Stimulated activated CD4-positive, alpha-beta T cell treated with anti-CD3 and anti-CD28 coated beads, Interleukin-15, amount 100 ng/mL, for 24 hours (primary cell): ENCODE measurements around the gene TMEM178A.
"Not testable (repeated sequence)": the region's sequence is repeated elsewhere in the genome, so short reads cannot be mapped to it uniquely, and the experiment has no call there.

Experiments
- DNase-seq: peaks from one replicate; pipeline ENCODE4 v3.0.0-alpha.2; 2020

TMEM178A gene

GRCh38 chr2:39718483-39718882 lies 52.8 kb downstream of the TMEM178A start:
- no peak for DNase-seq

GRCh38 chr2:39719317-39719716 lies 53.6 kb downstream of the TMEM178A start:
- DNase-seq: no peak

GRCh38 chr2:39720970-39721369 lies 55.3 kb downstream of the TMEM178A start:
- no peak for DNase-seq

DNA sequence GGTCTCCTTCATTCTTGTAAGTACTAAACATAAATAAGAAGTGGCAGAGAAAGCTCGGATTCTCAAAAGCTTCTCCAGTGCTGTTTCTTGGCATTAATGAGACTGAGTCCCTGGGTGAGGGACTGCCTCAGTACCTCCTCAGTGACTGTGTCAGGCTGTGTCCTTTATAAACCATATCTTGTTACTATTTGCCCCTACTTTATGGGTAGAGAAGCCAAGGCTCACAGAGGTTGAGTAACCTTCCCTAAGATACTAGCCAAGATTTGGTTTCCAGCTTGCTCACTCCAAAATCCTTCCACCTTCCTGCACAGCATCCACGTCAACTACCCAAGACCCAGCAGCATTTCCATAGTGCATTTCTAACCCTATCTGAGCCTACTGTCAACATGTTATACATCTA lies 57.8 kb downstream of the TMEM178A start:
- no peak for DNase-seq

DNA sequence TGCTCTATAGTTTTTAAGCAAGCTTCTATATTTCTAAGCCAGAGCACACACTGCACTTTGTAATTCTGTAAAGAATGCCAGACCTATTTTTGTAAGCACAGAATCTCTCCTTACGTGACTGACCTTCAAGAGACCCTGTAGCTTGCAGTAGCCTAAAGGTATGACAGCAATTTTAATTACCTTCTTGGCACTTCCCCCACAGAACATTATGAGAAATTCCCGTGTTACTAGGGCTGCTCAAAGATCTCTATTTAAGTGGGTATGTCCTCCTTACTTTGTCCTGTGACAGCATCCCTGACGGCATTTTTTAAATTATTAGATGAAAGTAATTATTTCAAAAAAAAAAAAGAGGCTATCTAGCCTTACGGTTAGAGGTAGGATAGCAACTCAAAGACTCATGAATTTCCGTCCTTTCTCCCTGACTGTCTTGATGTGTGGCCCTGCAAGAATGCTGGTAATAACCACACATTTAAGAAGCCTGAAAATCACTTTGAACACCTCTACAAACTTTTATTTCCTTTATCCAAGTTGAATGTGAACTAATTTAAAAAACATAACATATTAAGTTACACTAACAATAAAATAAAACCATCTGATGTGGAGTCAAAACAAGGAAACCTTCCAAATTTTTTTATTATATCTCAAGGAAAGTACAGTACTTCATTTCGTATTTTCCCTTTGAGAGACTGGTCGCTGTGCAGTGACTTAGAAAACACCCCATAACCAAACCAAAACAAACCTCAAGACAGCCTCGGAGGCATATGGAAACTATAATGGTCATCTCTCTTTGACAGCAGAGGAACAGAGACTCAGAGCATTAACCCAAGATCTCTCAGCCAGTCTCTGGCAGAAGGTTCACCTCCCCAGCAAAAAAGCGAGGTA lies 58.5 kb downstream of the TMEM178A start:
- DNase-seq: no peak

GRCh38 chr2:39724828-39725144 lies 59.1 kb downstream of the TMEM178A start:
- no peak for DNase-seq

GRCh38 chr2:39725401-39725800 lies 59.7 kb downstream of the TMEM178A start:
- DNase-seq: no peak

GRCh38 chr2:39728085-39728484 lies 62.4 kb downstream of the TMEM178A start:
- not testable (repeated sequence) for DNase-seq

- peak; percentile 55 for DNase-seq
Observed at GRCh38 chr2:39728941-39729351, 63.2 kb downstream of the TMEM178A start.

GRCh38 chr2:39730276-39730675 lies 64.6 kb downstream of the TMEM178A start:
- no peak for DNase-seq

DNA sequence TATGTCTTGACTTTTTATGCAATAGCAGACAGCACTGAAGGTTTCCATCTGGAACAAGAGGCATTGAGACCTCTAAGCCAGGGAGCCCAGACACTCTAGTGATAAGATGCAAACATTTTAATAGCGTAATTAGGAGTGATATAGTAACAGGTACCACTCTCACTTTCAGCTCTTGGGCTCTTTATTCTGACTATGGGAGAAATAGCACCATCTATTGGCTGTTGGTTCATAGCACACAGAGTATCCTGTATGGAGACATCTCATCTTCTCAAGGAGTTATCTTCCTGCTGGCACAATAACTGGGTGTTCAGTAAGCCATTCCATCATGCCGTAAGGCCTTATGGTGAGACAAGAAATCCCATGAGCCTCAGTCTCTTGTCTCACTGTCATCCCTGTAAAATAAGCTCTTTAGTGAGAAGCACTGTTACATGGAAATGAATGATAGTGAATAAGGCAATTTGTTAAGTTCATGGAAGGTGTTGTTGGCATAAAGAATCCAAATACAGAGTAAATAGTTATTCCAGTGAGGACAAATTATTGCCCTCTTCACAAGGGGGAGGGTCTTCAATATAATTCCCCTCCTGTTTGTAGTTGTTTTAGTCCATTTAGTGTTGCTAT lies 65.1 kb downstream of the TMEM178A start:
- no peak for DNase-seq

DNA sequence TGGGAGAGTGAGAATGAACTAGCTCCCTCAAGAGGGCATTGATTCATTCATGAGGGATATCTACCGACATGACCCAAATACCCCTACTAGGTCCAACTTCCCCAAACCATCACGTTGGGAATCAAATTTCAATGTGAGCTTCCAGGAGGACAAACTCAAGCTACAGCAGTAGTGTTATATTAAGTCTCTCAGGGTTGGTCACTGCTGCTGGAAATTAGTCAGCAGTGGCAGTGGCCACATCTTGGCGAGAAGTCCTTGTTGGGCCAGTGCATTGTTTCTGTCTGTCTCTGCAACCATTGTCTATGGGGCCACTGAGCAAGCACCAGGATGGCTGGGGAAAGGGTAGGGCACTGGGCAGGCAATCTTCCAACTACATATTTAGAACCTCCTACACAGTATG lies 65.8 kb downstream of the TMEM178A start:
- DNase-seq: no peak

DNA sequence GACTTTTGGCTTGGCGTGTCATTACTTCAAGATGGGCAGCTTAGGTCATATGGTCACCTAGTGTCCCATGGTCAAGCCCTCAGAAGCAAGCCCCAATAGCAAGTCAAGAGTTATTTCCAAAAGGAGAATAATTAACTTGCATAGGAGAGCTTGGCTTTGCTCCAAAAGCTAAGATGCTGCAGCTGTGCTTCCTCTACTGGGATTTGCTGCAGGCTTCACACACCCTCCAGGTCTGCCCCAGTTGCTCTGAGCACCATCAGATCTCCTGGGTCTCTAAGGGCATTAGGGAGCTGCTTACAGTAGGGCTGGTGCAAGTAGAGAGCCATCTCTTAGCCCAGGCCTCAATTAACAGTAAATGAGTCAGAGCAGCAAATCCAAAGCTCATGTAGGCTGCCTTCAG lies 66.8 kb downstream of the TMEM178A start:
- no peak for DNase-seq

DNA sequence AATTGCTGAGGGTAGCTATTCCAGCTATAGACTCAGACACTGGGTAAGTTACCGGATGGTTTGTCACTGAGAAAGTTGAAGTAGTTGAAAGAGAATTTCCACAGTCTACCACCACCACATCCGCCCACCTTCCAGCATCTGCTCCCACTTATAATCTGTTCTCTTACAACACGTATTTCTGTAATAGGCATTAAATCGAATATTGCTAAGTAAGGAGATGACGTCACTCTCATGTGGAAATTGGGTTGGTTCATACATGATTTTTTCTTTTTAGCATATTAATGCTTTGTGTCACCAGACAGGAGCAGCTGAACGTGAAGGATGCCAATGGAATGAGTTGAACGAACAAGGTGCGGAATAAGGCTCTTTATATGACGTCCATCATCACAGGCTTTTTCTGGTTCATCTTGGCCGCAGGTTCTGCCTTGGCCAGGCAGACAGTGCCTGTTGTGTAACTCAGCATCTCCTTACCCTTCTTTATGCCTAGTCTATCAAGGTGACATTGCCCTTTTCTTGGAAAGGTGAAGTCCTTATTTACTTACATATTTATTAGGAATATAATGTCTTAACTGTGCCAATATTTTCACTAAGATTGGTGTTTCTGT lies 67.5 kb downstream of the TMEM178A start:
- no peak for DNase-seq

- no peak for DNase-seq
Observed at GRCh38 chr2:39734445-39734844, 68.7 kb downstream of the TMEM178A start.

DNA sequence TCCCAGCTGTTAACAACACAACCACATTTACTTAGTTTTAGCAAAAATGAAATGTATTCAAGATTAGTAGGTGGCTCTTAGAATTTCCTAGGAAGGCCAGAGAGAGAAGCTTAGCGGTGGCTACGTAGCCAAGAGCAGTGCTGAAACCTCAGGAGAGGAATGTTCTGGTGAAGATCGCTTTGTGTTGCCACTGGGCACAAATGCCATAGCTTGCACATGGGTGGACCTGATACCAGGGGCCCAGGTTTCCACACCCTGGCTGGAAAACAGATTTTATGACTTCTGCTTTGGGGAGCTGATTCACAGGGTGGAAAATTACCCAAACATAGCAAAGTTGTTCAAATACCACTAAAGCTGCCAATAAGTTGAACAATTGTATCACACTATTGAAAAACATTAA lies 69.9 kb downstream of the TMEM178A start:
- DNase-seq: no peak

GRCh38 chr2:39736640-39737039 lies 70.9 kb downstream of the TMEM178A start:
- DNase-seq: no peak

DNA sequence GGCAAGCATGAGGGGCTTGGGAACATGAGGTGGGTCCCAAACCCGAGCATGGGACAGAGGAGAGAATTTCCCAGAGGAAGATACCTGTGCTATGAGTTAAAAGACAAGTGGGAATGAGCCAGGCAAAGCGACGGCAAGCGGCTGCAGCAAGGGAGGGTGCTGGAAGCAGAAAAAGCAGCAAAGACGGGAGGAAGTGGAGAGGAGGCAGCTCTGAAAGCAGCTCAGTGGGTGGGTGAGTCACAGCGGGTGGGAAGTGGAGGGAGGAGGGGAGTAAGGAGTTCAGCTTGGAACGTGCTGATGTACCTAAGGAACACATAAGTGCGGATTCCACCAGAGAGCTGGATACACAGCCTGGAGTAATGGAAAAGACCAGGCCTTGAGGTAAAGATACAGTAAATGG lies 71.9 kb downstream of the TMEM178A start:
- DNase-seq: peak; percentile 8

GRCh38 chr2:39738936-39739335 lies 73.2 kb downstream of the TMEM178A start:
- no peak for DNase-seq

GRCh38 chr2:39739386-39739785 lies 73.7 kb downstream of the TMEM178A start:
- no peak for DNase-seq

- no peak for DNase-seq
Observed at GRCh38 chr2:39741871-39742270, 76.2 kb downstream of the TMEM178A start.

DNA sequence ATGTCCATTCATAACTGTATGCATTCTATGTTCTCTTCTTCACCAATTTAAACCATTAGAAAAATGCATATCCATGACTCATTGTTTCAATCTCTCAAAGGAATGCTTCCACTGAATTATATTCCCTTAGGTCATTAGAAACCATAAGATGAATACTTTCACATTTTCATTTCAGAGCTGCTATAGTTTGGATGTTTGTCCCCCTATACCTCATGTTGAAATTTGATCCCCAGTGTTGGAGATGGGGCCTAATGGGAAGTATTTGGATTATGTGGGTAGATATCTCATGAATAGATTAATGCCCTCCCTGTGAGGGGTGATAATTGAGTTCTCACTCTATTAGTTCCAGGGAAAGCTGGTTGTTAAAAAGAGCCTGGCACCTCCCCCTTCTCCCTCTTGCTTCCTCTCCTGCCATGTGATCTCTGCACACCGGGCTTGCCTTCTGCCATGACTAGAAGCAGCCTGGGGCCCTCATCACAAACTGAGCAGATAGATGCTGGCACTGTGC lies 77.6 kb downstream of the TMEM178A start:
- DNase-seq: no peak

- no peak for DNase-seq
Observed at GRCh38 chr2:39755466-39755865, 89.7 kb downstream of the TMEM178A start.

GRCh38 chr2:39757156-39757555 lies 91.4 kb downstream of the TMEM178A start:
- no peak for DNase-seq
